GM13976 (cell line): Measurements from ENCODE around the gene ANKRD44.

Experiments used
- DNase-seq: peaks from one replicate; pipeline ENCODE4 v3.0.0; 2012; ENCODE audit warnings: low spot score
- in situ Hi-C: fragments of 300-500 bp; cut with MboI; formaldehyde crosslinking; loops from one replicate; pipeline ENCODE4 v1.12.0; 2022; ENCODE audit warnings: low sequenced_read_pairs, mixed read lengths, inconsistent platforms; ENCODE audit not compliant: unreplicated experiment
- TF ChIP-seq, protein P1 (sequence below): IDR thresholded peaks from 2 replicates; pipeline ENCODE4 v1.5.1; 2012; ENCODE audit warnings: borderline replicate concordance, mild to moderate bottlenecking; ENCODE audit not compliant: insufficient read depth; ENCODE audit errors: extremely low read depth, missing control alignments, control extremely low read depth

ANKRD44 gene

DNA sequence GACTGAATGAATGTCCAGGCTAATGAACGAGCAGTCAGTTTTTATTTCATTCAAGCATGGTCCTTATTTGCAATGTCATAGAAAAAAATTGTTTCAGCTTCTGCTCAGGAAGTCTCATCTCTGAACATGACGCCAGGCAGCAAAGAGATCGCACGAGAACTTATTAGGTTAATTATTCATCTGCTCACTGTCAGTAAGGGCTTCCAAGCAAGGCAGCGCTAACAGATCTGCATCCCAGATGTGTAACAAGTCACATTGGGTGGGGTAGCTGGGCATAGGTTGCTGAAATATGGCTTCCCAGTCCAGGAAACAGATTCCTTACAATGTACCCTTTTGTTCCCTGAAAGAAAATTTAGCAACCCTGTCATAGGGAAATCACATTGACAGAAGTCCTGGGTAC lies 63.5 kb downstream of the ANKRD44 start:
- TF ChIP-seq, protein P1, sequence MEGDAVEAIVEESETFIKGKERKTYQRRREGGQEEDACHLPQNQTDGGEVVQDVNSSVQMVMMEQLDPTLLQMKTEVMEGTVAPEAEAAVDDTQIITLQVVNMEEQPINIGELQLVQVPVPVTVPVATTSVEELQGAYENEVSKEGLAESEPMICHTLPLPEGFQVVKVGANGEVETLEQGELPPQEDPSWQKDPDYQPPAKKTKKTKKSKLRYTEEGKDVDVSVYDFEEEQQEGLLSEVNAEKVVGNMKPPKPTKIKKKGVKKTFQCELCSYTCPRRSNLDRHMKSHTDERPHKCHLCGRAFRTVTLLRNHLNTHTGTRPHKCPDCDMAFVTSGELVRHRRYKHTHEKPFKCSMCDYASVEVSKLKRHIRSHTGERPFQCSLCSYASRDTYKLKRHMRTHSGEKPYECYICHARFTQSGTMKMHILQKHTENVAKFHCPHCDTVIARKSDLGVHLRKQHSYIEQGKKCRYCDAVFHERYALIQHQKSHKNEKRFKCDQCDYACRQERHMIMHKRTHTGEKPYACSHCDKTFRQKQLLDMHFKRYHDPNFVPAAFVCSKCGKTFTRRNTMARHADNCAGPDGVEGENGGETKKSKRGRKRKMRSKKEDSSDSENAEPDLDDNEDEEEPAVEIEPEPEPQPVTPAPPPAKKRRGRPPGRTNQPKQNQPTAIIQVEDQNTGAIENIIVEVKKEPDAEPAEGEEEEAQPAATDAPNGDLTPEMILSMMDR, result no peak
- in situ Hi-C loops, result no loop called here
- DNase-seq, result no peak

DNA sequence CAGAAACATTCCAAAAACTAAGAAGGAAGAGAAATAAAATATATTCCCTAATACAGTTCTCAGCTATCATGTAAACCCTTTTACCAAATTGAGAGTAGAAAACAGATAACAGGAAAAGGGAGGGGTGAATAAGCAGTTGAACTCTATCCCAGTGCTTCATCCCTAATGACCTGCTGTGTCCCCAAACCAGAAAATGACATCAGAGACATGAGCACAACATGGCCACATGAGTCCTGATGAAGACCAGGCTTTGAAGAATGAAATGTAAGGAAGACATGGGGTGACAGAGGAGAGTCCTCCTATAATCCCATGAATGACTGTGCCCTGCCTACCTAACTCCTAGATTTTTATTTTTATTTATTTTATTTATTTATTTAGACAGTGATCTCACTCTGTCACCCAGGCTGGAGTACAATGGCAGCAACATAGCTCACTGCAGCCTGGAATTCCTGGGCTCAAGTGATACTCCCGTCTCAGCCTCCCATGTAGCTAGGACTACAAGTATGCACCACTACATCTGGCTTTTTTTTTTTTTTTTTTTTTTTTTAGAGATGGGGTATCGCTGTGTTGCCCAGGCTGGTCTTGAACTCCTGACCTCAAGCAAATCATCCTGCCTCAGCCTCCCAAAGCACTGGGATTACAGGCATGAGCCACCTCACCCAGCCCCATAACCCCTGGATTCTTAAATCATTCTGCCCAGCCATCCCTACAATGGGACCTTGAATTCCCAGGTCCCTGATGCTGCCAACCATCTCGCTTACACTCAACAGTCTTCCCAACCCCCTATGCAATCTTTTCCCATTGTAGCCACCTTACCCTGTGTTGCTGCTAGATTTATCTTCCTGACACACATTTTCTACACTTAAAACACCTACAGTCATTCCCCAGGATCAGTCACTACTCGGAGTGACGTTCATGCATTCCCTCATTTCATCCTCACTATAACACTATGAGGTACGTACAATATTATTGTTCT lies 64.5 kb downstream of the ANKRD44 start:
- TF ChIP-seq, protein P1, result no peak
- DNase-seq, result no peak
- in situ Hi-C loops, result no loop called here

DNA sequence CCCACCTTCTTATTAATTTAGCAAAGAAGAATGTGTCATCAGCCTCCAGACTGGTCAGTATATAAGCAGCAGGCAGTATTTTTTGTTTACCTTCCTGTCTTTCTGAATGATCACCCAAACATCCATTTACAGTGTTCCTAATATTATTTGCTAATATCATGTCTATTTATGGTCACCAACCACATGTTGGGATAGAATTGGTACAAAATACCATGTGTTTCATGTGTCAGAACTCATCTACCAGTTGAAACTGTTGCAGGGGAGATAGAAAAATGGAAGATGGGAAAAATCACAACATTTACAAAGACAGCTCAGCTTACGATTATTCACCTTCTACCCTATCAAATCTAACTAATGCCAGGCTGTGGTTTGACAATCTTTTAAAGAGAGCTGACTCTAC lies 66.2 kb downstream of the ANKRD44 start:
- TF ChIP-seq, protein P1, result no peak
- in situ Hi-C loops, result no loop called here

DNA sequence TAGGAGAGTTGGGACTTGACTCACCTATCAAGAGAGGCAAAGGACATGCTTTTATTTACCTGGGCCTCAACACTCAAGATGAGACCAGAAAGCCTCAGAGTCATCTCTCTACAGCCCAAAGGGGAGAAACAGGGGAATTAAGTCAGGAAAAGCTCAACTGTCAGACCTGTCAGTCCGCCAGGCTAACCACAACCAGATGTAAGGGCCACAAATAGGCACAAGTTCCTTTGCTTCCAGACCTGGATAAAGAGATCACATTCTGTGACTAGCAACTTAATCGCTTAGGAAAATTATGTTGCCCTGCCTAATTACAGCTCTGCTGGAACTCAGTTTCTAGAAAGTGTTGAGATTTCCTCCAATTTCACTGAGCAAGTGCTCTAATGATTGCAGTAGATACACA lies 67.9 kb downstream of the ANKRD44 start:
- no peak for DNase-seq
- TF ChIP-seq, protein P1, result no peak
- in situ Hi-C loops, result no loop called here

More for the DNA sequence above, 66.2 kb downstream of the ANKRD44 start:
- no peak for DNase-seq

DNA sequence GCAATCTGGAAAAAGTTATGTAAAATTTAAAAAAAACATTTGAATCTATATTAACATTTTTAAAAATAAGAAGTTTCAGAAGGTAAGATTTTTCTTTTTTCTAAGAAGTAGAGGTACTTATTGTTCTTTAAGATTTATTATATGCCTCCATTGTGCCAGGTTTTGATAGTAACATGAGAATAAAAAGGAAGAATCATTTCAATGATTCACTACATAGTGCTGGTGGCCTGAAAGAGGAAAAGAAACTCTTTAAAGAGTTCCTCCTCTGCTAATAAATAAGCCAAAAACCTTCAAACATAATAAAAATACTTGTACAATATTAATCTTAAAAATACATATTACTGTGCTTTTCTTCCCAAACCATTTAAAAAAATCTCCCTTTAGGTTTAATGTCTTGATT lies 69.0 kb downstream of the ANKRD44 start:
- no peak for DNase-seq
- in situ Hi-C loops, result no loop called here
- TF ChIP-seq, protein P1, result no peak

DNA sequence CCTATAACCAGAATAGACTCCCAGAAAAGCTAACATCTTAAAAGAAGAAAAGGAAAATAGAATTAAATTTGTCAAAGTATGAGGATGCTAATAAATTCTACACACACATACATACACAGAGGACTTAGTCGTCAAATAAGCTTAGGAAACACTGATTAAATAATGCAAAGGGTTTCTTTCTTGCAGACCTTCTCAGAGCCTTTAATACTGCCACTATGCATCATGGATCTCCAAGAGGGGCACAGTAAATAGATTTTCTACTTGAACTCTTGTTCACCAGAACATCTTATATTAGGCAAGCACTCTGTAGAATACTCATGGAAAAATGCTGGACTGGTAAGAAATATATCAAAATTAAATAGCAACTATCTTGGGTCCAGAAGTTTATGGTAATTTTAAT lies 69.4 kb downstream of the ANKRD44 start:
- TF ChIP-seq, protein P1, result no peak
- in situ Hi-C loops, result no loop called here

More for the DNA sequence above, 69.4 kb downstream of the ANKRD44 start:
- no peak for DNase-seq
